GM12801 (cell line): ENCODE results near the gene PRPF40B.

ENCODE experiments used
- TF ChIP-seq, protein P1 (sequence below): IDR thresholded peaks from one replicate; pipeline ENCODE4 v1.5.1; 2011; ENCODE audit warnings: control low read depth; ENCODE audit not compliant: insufficient read length; ENCODE audit errors: extremely low read depth

PRPF40B gene

DNA sequence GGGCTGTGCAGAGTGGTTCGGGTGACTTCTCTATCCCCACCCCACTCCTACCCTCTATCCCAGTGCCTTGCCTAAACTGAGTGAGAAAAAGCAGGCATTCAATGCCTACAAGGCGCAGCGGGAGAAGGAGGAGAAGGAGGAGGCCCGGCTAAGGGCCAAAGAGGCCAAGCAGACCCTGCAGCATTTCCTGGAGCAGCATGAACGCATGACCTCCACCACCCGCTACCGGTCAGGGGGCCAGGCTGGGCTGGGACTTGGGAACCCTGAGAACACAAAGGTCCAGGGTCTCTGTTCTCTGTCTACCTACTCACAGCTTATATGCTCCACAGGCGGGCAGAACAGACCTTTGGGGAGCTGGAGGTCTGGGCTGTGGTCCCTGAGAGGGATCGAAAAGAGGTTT is 11.7 kb downstream of the PRPF40B start:
- TF ChIP-seq, protein P1, sequence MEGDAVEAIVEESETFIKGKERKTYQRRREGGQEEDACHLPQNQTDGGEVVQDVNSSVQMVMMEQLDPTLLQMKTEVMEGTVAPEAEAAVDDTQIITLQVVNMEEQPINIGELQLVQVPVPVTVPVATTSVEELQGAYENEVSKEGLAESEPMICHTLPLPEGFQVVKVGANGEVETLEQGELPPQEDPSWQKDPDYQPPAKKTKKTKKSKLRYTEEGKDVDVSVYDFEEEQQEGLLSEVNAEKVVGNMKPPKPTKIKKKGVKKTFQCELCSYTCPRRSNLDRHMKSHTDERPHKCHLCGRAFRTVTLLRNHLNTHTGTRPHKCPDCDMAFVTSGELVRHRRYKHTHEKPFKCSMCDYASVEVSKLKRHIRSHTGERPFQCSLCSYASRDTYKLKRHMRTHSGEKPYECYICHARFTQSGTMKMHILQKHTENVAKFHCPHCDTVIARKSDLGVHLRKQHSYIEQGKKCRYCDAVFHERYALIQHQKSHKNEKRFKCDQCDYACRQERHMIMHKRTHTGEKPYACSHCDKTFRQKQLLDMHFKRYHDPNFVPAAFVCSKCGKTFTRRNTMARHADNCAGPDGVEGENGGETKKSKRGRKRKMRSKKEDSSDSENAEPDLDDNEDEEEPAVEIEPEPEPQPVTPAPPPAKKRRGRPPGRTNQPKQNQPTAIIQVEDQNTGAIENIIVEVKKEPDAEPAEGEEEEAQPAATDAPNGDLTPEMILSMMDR, result no peak

DNA sequence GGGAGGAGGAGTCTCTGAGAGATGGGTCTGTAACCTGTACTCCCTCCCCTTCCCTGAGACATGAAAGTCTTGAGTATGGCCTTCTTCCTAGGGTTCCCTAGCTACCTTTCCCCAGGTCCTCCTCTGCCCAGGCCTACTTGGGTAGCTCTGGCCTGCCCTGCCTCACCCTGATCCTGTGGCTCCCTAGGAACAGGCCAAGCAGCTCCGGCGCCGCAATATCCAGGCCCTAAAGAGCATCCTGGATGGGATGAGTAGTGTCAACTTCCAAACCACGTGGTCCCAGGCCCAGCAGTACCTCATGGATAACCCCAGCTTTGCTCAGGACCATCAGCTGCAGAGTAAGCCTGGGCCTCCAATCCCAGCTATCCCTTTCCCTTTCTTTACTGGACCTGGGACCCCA is 12.3 kb downstream of the PRPF40B start:
- TF ChIP-seq, protein P1, result no peak

DNA sequence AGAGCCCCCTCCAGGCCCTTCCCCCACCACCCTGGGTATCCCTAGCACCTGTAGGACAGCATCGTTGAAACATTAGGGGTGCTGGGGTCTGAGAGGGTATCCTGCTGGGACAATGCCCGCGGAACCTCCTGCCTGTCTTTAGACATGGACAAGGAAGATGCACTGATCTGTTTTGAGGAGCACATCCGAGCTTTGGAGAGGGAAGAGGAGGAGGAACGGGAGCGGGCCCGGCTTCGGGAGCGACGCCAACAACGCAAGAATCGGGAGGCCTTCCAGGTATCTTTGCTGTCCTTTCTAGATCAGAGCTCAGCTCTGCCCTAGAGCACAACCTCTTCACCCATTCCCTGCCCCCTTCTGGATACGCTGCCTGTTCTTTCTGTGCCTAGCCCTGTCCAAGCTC is 13.2 kb downstream of the PRPF40B start:
- TF ChIP-seq, protein P1, result no peak

DNA sequence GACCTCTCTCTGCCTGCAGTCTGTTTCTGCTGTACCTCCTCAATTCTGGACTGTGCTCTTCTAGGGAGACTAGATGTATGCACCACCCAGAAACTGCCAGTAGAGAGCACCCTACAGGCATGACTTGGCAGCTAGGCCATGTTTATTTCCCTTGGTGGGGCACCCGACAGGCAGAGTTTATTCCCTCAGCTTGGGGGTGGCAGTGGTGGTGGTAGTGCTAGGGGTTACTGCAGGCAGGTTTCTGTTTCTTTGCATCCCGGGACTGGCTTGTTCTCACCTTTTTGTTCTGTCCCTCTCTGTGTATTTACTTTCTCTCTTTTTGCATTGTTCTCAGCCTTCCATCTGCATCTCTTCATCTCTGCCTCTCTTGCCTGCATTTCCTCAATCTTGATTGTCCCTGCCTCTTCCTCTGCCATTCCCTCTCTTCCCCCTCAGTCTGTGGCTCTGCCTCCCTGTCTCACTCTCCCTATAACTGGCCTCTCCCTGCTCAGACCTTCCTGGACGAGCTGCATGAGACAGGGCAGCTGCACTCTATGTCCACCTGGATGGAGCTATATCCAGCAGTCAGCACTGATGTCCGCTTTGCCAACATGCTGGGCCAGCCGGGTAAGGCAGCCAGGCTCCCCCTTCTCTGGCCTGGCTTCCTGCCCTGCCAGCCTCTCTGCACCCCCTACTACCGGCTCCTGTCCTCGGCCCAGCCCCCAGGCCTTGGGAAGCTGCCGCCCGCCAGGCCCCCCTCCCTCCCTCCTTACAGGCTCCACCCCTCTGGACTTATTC is 13.8 kb downstream of the PRPF40B start:
- TF ChIP-seq, protein P1, result peak; percentile 73

DNA sequence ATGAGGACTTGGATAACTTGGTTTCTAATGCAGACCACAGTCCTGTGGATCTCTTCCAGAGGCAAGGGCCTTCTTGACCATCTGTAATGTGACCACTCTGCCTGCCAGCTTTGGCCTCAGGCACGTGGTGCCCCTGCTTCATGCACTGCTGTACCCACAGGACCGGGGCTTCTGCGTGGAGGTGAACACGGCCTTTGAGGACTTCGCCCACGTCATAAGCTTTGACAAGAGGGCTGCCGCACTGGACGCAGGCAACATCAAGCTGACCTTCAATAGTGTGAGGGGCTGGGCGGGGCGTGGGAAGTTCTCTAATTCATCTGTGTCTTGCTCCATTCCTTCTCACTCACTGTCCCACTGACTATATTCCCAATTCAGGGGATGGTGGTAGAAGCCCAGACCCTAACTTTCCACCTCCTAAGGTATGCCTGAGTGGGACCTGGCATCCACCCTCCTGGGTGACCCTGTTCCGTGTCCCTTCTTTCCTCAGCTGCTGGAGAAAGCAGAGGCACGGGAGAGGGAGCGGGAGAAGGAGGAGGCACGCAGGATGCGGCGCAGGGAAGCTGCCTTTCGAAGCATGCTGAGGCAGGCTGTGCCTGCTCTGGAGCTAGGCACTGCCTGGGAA is 18.5 kb downstream of the PRPF40B start:
- TF ChIP-seq, protein P1, result no peak

DNA sequence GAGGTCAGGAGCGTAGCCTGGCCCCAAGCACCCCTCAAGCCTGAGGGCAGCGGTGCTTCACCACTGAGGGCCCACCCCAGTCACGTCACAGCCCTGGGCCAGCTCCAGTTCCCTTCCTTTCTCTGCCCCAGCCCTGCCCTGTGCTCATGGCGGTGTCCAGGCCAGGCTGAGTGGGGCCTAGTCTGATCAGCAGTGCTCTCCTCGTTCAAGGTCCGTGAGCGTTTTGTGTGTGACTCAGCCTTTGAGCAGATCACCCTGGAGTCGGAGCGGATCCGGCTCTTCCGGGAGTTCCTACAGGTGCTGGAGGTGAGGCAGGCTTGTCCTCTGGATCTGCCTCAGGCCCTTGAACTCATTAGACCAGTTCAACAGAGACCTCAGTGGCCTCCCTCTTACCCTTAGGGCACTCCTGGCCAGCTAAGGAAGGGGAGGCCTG is 19.0 kb downstream of the PRPF40B start:
- TF ChIP-seq, protein P1, result no peak

DNA sequence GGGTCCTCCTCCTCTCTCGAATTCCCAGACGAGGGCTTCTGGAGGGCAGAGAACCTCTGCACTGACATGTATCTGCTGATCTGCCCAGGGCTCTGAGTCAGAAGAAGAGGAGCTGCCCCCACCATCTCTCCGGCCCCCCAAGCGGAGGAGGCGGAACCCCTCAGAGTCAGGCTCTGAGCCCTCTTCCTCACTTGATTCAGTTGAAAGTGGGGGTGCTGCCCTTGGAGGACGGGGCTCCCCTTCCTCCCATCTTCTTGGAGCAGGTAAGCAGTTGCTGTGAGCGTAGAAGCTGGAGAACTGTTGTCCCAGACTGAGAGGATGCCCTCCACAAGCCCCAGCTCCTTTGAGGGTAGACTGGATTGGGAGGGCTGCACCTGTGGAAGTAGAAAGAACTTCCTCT is 19.8 kb downstream of the PRPF40B start:
- TF ChIP-seq, protein P1, result no peak
